GDM1 (cell line): Measurements from ENCODE around the gene ADAMTS8.

Source experiments
- DNase-seq: peaks from one replicate; lab custom pipeline; 2025; lab: John Stamatoyannopoulos, UW

The ADAMTS8 gene

GRCh38 chr11:130428316-130429119, at the start of gene ADAMTS8:
Gene ADAMTS8, minus strand, starts transcription at chr11:130428609. Its CDS starts 323 bp downstream, at chr11:130428286.
- no peak for DNase-seq

- no peak for DNase-seq
These were observed 49.3 kb upstream of the ADAMTS8 start for GRCh38 chr11:130477586-130478203.

- no peak for DNase-seq
These were observed 48.6 kb upstream of the ADAMTS8 start for GRCh38 chr11:130476922-130477491.

GRCh38 chr11:130476200-130476921, 48.0 kb upstream of the ADAMTS8 start:
- no peak for DNase-seq

- no peak for DNase-seq
These were observed 47.1 kb upstream of the ADAMTS8 start for GRCh38 chr11:130475426-130476053.

- no peak for DNase-seq
These were observed 46.4 kb upstream of the ADAMTS8 start for GRCh38 chr11:130474637-130475400.

- no peak for DNase-seq
These were observed 45.5 kb upstream of the ADAMTS8 start for GRCh38 chr11:130473795-130474377.

- no peak for DNase-seq
These were observed 44.8 kb upstream of the ADAMTS8 start for GRCh38 chr11:130473056-130473794.

GRCh38 chr11:130472434-130472961, 44.1 kb upstream of the ADAMTS8 start:
- no peak for DNase-seq

GRCh38 chr11:130471731-130472433, 43.5 kb upstream of the ADAMTS8 start:
- no peak for DNase-seq

- no peak for DNase-seq
These were observed 42.7 kb upstream of the ADAMTS8 start for GRCh38 chr11:130470832-130471706.

- no peak for DNase-seq
These were observed 40.8 kb upstream of the ADAMTS8 start for GRCh38 chr11:130469181-130469580.

GRCh38 chr11:130467116-130467900, 38.9 kb upstream of the ADAMTS8 start:
- DNase-seq, result no peak

GRCh38 chr11:130465263-130465662, 36.9 kb upstream of the ADAMTS8 start:
- DNase-seq, result no peak

- DNase-seq, result no peak
These were observed 35.9 kb upstream of the ADAMTS8 start for GRCh38 chr11:130464291-130464812.

- DNase-seq, result no peak
These were observed 34.5 kb upstream of the ADAMTS8 start for GRCh38 chr11:130462931-130463330.
